ENCODE data around the gene BCR. TPM values are rescaled to one million over a fixed set of nuclear protein-coding genes. Genes with fewer than 3 reads are reported as not detected.

BCR gene
- total and polyA plus RNA-seq, 9 donors = 7.1 to 44.6 (median 35.6) TPM

DNA sequence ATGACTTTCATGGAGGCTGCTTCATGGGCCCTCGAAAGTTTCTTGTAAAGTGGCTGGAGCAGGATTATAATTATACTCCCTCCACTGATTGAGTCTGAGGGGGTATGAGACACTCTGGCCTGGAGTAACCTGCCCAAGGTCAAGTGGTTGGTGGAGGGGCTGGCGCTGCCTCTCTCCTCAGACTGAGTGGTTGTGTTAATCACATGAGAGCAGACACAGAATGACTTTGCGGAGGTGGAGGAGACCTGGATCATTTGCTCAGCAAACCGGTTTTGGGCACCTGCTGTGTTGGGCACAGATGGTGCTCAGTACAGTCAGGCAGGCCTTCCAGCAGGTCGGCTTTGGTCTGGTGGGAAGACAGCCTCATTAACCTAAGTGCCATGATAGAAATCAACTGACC lies 11.8 kb downstream of the BCR start:
- 79 to 86% (median 85%) methylated on average over 5 of the region's 5 CpGs for WGBS, 3 donors
- intact Hi-C loops (cut with DNase I) = no loop called here
- H3K27me3 ChIP-seq = no peaks in the 10 kb centered on the region
- H3K4me1 ChIP-seq (ENCODE audit: insufficient read depth) = peaks cover 3% of the 10 kb centered on the region
- no peaks in the 10 kb centered on the region for H3K9me3 ChIP-seq
- no peaks in the 10 kb centered on the region for H3K36me3 ChIP-seq
- no peak for TF ChIP-seq CTCF (IDR thresholded peaks at IDR 0.05)
- no peak for TF ChIP-seq EP300 (IDR thresholded peaks at IDR 0.05)
- no peak for TF ChIP-seq POLR2A (IDR thresholded peaks at IDR 0.05)
- no peak overlapping the region for H3K4me3 ChIP-seq
- H3K27ac ChIP-seq = no peak overlapping the region
- no peak for DNase-seq

DNA sequence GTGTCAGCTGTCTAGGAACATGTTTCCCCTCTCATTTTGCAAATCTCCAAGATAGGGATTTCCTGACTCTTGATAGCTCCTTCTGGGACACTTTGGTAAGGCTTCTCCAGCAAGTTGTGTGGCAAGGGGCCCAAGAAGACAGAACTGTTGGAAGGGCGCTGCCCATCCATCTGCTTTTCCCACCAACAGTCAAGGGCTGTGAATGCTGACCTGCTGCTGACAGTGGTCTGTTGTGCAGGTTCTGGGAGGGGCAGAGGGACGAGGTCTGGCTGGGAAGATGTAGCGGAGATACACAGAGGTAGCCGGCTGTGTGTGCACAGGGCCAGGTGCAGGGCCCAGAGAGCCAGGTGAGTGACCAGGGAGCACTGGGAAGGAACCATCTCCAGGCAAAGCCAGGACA lies 12.2 kb downstream of the BCR start:
- TF ChIP-seq EP300 (IDR thresholded peaks at IDR 0.05) = no peak
- no peak for TF ChIP-seq CTCF (IDR thresholded peaks at IDR 0.05)
- H3K4me1 ChIP-seq (ENCODE audit: insufficient read depth) = peaks cover 3% of the 10 kb centered on the region
- WGBS, 3 donors = 89 to 95% (median 94%) methylated on average over 4 of the region's 4 CpGs
- no peak for DNase-seq
- H3K27ac ChIP-seq = no peak overlapping the region
- intact Hi-C loops (cut with DNase I) = no loop called here
- H3K4me3 ChIP-seq = no peak overlapping the region
- H3K27me3 ChIP-seq = no peaks in the 10 kb centered on the region
- H3K9me3 ChIP-seq = no peaks in the 10 kb centered on the region
- no peaks in the 10 kb centered on the region for H3K36me3 ChIP-seq

DNA sequence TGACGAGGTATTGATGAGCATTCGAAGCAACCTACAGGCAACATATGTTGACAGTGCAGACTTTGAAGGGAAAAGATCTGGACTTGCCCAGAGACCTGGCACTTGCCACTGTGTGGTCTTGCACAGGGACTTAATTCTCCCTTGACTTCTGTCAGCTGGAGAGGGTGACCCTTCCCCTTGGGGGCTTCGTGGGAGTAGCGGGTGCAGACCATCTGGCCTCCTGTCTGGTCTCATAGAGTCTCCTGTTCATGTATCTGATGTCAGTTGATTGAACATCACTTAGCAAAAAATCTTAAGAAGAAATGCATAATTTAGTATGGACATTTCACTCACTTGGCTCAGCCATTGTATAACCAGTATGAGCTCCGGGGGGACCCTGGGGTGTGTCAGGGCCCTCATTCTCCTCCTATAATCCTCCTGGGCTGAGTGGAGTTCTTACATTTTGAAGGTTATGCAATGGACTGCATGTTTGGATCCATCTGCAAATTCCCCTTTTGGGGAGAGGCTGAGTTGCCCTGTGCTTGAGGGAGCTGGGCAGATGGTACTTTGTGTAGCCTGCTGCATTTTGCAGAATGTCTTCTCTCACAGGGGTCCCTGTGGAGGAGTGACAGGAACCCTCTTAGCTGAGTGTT lies 13.0 kb downstream of the BCR start:
- intact Hi-C loops (cut with DNase I) = no loop called here
- no peak for DNase-seq
- no peak overlapping the region for H3K27ac ChIP-seq

GRCh38 chr22:23193882-23194281 lies 13.6 kb downstream of the BCR start:
- no peak for TF ChIP-seq CTCF (IDR thresholded peaks at IDR 0.05)
- TF ChIP-seq POLR2A (IDR thresholded peaks at IDR 0.05) = no peak
- TF ChIP-seq EP300 (IDR thresholded peaks at IDR 0.05) = no peak
- H3K9me3 ChIP-seq = no peaks in the 10 kb centered on the region
- intact Hi-C loops (cut with DNase I) = no loop called here
- no peaks in the 10 kb centered on the region for H3K27me3 ChIP-seq
- no peaks in the 10 kb centered on the region for H3K36me3 ChIP-seq
- no peaks in the 10 kb centered on the region for H3K4me1 ChIP-seq (ENCODE audit: insufficient read depth)
- 74 to 82% (median 80%) methylated on average over 5 of the region's 5 CpGs for WGBS, 3 donors
- no peak overlapping the region for H3K27ac ChIP-seq
- DNase-seq = no peak
- H3K4me3 ChIP-seq = no peak overlapping the region

More for the DNA sequence above, 13.0 kb downstream of the BCR start:
- no peak overlapping the region for H3K4me3 ChIP-seq
- no peak for TF ChIP-seq EP300 (IDR thresholded peaks at IDR 0.05)
- no peak for TF ChIP-seq POLR2A (IDR thresholded peaks at IDR 0.05)
- no peak for TF ChIP-seq CTCF (IDR thresholded peaks at IDR 0.05)
- H3K27me3 ChIP-seq = no peaks in the 10 kb centered on the region
- H3K4me1 ChIP-seq (ENCODE audit: insufficient read depth) = no peaks in the 10 kb centered on the region
- WGBS, 3 donors = 88 to 90% (median 90%) methylated on average over 5 of the region's 5 CpGs
- no peaks in the 10 kb centered on the region for H3K9me3 ChIP-seq
- H3K36me3 ChIP-seq = no peaks in the 10 kb centered on the region
